IPS-15b (cell line): ENCODE results near the gene GARIN3.

ENCODE experiments used
- H3K27me3 ChIP-seq: one replicate; pipeline ENCODE4 v1.6.1; 2013; ENCODE audit warnings: low read length; ENCODE audit not compliant: control insufficient read depth, insufficient read depth
- H3K36me3 ChIP-seq: one replicate; pipeline ENCODE4 v1.6.1; 2013; ENCODE audit warnings: low read length; ENCODE audit not compliant: control insufficient read depth, insufficient read depth
- H3K4me1 ChIP-seq: one replicate; pipeline ENCODE4 v1.6.1; 2013; ENCODE audit warnings: mild to moderate bottlenecking, low read length; ENCODE audit not compliant: control insufficient read depth, insufficient read depth
- H3K4me3 ChIP-seq: one replicate; pipeline ENCODE4 v1.5.1; 2013; ENCODE audit warnings: low read depth, low read length
- H3K9ac ChIP-seq: one replicate; pipeline ENCODE4 v1.6.1; 2013; ENCODE audit warnings: low read depth, mild to moderate bottlenecking, low read length
- H3K9me3 ChIP-seq: one replicate; pipeline ENCODE4 v1.6.1; 2013; ENCODE audit warnings: mild to moderate bottlenecking, low read length; ENCODE audit not compliant: control insufficient read depth, insufficient read depth

GARIN3 gene

GRCh38 chr5:157121709-157122108 is 44.4 kb downstream of the GARIN3 start:
- Histone ChIP-seq H3K9ac (no peak overlapping the region), H3K9me3 (no peaks in the 10 kb centered on the region), H3K4me1 (no peaks in the 10 kb centered on the region)

GRCh38 chr5:157120102-157120501 is 46.0 kb downstream of the GARIN3 start:
- Histone ChIP-seq H3K36me3 (no peaks in the 10 kb centered on the region), H3K27me3 (no peaks in the 10 kb centered on the region), H3K4me1 (no peaks in the 10 kb centered on the region), H3K4me3 (no peak overlapping the region), H3K9ac (no peak overlapping the region), H3K9me3 (no peaks in the 10 kb centered on the region)

More at GRCh38 chr5:157121709-157122108, 44.4 kb downstream of the GARIN3 start:
- H3K36me3 ChIP-seq, result no peaks in the 10 kb centered on the region
- H3K27me3 ChIP-seq, result no peaks in the 10 kb centered on the region
- H3K4me3 ChIP-seq, result no peak overlapping the region

- Histone ChIP-seq H3K9ac (no peak overlapping the region), H3K4me3 (no peak overlapping the region), H3K36me3 (no peaks in the 10 kb centered on the region), H3K27me3 (no peaks in the 10 kb centered on the region), H3K9me3 (no peaks in the 10 kb centered on the region), H3K4me1 (no peaks in the 10 kb centered on the region)
These were observed 49.5 kb downstream of the GARIN3 start for GRCh38 chr5:157116483-157116954.

- Histone ChIP-seq H3K27me3 (no peaks in the 10 kb centered on the region), H3K36me3 (no peaks in the 10 kb centered on the region), H3K4me1 (no peaks in the 10 kb centered on the region), H3K9ac (no peak overlapping the region), H3K4me3 (no peak overlapping the region), H3K9me3 (no peaks in the 10 kb centered on the region)
These were observed 50.6 kb downstream of the GARIN3 start for GRCh38 chr5:157115502-157115901.

GRCh38 chr5:157115012-157115411 is 51.1 kb downstream of the GARIN3 start:
- H3K4me1 ChIP-seq, result no peaks in the 10 kb centered on the region
- no peaks in the 10 kb centered on the region for H3K27me3 ChIP-seq
- H3K9ac ChIP-seq, result no peak overlapping the region
- no peaks in the 10 kb centered on the region for H3K9me3 ChIP-seq
- H3K4me3 ChIP-seq, result no peak overlapping the region
- no peaks in the 10 kb centered on the region for H3K36me3 ChIP-seq

- Histone ChIP-seq H3K9ac (no peak overlapping the region), H3K9me3 (no peaks in the 10 kb centered on the region), H3K4me1 (no peaks in the 10 kb centered on the region), H3K27me3 (no peaks in the 10 kb centered on the region), H3K4me3 (no peak overlapping the region), H3K36me3 (no peaks in the 10 kb centered on the region)
These were observed 53.1 kb downstream of the GARIN3 start for GRCh38 chr5:157113002-157113401.
